Measurements from ENCODE around the gene CHSY3.

CHSY3 gene

DNA sequence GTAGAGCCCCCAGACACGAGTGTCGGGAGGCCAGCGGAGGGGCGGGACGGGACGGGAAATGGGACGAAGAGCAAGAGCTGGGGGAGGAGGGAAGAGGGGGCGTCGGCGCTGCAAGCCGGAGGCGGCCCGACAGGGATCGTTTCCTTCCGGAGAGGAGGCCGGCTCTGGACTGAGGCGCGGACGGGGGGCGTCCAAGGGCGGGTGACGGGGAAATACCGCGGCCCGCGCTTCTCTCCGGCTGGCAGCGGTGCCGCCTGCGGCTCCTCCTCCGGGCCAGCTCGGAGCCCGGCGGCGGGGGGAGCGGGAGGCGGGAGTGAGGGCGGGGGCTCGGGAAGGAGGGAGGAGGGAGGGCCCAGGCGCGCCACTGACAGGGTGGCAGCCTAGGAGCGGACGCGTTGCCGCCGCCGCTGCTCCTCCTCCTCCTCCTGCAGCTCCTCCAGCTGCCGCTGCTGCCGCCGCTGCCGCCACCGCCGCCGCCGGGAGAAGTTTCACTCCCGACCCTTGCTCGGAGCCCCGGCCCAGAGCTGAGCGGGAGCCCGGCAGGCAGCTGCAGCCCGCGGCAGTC, at the start of gene CHSY3:
Gene CHSY3 (plus strand): TSS at position 364 of the 565 bp plus-strand sequence.
- peak; percentile 85 for DNase-seq
- Mint-ChIP-seq H3K27me3 (ENCODE audit: low read depth, poor library complexity) (peaks cover 37% of the 10 kb centered on the region), H3K36me3 (ENCODE audit: low read depth) (no peaks in the 10 kb centered on the region), H3K4me3 (peak within 1 kb of the TSS; percentile 95), H3K9me3 (no peaks in the 10 kb centered on the region), H3K4me1 (peaks cover 20% of the 10 kb centered on the region), H3K27ac (peak within 1 kb of the TSS; percentile 46)
- TF ChIP-seq, protein P1, sequence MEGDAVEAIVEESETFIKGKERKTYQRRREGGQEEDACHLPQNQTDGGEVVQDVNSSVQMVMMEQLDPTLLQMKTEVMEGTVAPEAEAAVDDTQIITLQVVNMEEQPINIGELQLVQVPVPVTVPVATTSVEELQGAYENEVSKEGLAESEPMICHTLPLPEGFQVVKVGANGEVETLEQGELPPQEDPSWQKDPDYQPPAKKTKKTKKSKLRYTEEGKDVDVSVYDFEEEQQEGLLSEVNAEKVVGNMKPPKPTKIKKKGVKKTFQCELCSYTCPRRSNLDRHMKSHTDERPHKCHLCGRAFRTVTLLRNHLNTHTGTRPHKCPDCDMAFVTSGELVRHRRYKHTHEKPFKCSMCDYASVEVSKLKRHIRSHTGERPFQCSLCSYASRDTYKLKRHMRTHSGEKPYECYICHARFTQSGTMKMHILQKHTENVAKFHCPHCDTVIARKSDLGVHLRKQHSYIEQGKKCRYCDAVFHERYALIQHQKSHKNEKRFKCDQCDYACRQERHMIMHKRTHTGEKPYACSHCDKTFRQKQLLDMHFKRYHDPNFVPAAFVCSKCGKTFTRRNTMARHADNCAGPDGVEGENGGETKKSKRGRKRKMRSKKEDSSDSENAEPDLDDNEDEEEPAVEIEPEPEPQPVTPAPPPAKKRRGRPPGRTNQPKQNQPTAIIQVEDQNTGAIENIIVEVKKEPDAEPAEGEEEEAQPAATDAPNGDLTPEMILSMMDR (IDR thresholded peaks at IDR 0.05): no peak

DNA sequence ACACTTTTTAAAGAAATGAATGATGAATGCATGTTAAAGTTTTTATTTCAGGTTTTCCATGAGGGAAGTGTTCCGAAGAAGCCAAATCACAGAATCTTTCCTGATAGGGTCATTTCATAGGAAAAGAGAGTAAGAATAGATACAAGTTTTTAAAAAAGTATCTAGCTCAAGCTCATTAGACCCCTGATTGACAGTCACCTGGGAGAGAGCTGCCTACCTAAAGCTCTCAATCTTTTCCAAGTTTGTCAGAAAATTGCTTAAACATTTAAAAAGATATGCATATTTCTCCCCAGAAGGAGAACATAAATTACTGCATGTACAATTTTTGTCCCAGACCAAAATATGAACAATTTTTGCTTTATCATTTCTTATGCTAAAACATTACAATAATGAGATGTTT, 47.9 kb upstream of the CHSY3 start:
- TF ChIP-seq, protein P1 (IDR thresholded peaks at IDR 0.05): no peak
- Mint-ChIP-seq H3K27me3 (ENCODE audit: low read depth, poor library complexity) (peaks cover 3% of the 10 kb centered on the region), H3K4me1 (peaks cover 12% of the 10 kb centered on the region)

DNA sequence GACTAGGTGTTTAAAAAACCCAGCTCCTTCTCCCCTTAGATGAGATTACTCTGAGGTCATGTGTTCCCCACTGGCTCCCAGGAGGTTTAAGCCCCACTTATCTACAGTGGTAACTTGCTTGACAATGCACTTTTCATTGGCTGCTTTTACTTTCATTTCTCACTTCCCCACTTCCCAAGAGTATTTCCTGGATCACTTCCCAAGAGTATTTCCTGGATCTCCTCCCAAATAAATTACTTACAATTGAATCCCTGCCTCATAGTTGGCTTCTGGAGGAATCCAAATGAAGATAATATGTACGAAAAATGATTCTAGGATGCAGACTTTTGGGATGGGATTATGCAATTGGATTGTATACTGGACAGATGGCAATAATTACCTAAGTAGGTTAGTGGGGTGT, 47.1 kb upstream of the CHSY3 start:
- Mint-ChIP-seq H3K4me1 (peaks cover 12% of the 10 kb centered on the region), H3K4me3 (no peak overlapping the region), H3K9me3 (no peaks in the 10 kb centered on the region), H3K27ac (no peak overlapping the region), H3K36me3 (ENCODE audit: low read depth) (no peaks in the 10 kb centered on the region), H3K27me3 (ENCODE audit: low read depth, poor library complexity) (peaks cover 3% of the 10 kb centered on the region)
- DNase-seq: no peak
- TF ChIP-seq, protein P1 (IDR thresholded peaks at IDR 0.05): no peak

More for the DNA sequence above, 47.9 kb upstream of the CHSY3 start:
- Mint-ChIP-seq H3K36me3 (ENCODE audit: low read depth) (no peaks in the 10 kb centered on the region), H3K4me3 (no peak overlapping the region), H3K27ac (no peak overlapping the region), H3K9me3 (no peaks in the 10 kb centered on the region)
- DNase-seq: no peak

DNA sequence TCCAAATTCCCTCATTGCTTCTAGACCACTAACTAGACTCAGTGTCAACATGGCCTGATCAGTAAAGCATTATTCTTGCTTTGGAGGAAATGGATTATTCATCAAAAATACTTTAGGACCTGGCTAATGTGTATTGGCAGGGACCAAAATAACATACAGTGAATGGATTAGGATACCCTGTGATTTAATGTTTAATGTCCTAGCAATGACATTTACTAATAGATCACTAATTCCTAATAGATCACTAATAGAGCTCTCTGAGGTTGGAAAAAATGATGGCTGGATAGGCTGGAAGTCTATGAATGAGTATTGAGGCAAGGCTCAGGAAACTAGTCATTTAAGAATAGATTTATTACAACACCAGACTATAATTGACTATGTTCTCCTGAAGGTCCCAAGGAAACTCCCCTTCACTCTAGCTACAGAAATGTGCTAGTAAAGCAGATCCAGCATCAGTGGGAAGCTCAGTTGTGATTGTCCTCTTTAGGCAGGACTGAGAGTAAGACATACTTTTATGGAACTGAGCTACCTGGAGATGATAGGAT, 46.1 kb upstream of the CHSY3 start:
- Mint-ChIP-seq H3K27me3 (ENCODE audit: low read depth, poor library complexity) (peaks cover 3% of the 10 kb centered on the region), H3K27ac (no peak overlapping the region), H3K36me3 (ENCODE audit: low read depth) (no peaks in the 10 kb centered on the region), H3K4me1 (peaks cover 6% of the 10 kb centered on the region), H3K4me3 (no peak overlapping the region), H3K9me3 (no peaks in the 10 kb centered on the region)
- DNase-seq: no peak
- TF ChIP-seq, protein P1 (IDR thresholded peaks at IDR 0.05): no peak

DNA sequence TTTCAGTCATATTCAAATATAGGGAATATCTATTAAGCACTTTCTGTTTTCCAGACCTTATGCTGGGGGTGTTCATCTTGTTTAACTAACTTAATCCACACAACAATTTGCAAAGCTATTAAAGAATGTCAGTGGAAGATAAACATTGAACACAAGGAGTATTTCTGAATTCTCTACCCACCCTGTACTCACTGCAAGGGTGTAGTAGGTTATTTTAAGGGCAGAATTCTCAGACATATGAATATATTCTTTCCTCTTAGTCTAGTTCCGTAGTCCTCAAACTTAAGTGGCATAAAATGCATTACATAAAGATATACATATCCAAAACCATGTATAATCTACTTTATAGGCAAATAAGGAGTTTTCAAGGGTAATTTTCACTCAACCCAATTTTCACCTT, 19.9 kb upstream of the CHSY3 start:
- H3K36me3 Mint-ChIP-seq (ENCODE audit: low read depth): no peaks in the 10 kb centered on the region
- no peaks in the 10 kb centered on the region for H3K9me3 Mint-ChIP-seq
- H3K4me3 Mint-ChIP-seq: no peak overlapping the region
- no peak overlapping the region for H3K27ac Mint-ChIP-seq
- no peak for DNase-seq
- H3K27me3 Mint-ChIP-seq (ENCODE audit: low read depth, poor library complexity): no peaks in the 10 kb centered on the region
- TF ChIP-seq, protein P1 (IDR thresholded peaks at IDR 0.05): no peak
- no peaks in the 10 kb centered on the region for H3K4me1 Mint-ChIP-seq

DNA sequence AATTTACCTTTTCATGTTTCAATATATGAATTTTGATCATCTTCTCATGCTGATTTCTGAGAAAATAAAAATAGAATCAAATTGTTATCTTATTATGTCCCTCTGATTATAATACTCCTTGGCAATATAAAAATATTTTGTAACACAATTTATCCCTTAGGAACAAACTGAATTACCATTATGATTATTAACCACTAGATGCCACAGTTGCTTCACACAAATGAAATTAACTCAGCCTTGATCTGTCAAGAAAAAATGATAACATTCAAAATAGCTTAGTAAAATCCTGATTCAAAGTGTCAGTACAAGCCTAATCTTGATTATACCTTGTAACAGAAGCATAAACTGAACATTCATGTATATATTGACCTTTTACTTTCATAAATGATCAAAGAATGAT, 4.8 kb upstream of the CHSY3 start:
- Mint-ChIP-seq H3K27ac (no peak overlapping the region), H3K9me3 (peaks cover 10% of the 10 kb centered on the region), H3K4me1 (peaks cover 5% of the 10 kb centered on the region), H3K27me3 (ENCODE audit: low read depth, poor library complexity) (peaks cover 11% of the 10 kb centered on the region), H3K4me3 (no peak overlapping the region), H3K36me3 (ENCODE audit: low read depth) (no peaks in the 10 kb centered on the region)
- TF ChIP-seq, protein P1 (IDR thresholded peaks at IDR 0.05): no peak
- DNase-seq: no peak
